MCF 10A (cell line): ENCODE data around the gene PRELID2. TPM values are rescaled to one million over a fixed set of nuclear protein-coding genes. Genes with fewer than 3 reads are reported as not detected.

Experiments
- BruUV-seq: library from RNA; stranded (reverse); fragments of 400-500 nt; replicated peaks from 2 replicates; lab custom pipeline; 2021; lab: Mats Ljungman, UMichigan
- CTCF ChIA-PET: fragments of 300-600 bp; sonication (Branson Sonifier 250); formaldehyde crosslinking; extraction: SDS; loops from one replicate; lab custom pipeline; 2021; ENCODE audit warnings: antibody characterized with exemption, inconsistent platforms; lab: Yijun Ruan, JAX
- POLR2A ChIA-PET: fragments of 300-600, 350-650 bp; sonication (Branson Sonifier 250); formaldehyde crosslinking; extraction: SDS; loops from one replicate; lab custom pipeline; 2020; ENCODE audit warnings: antibody characterized with exemption, inconsistent platforms; lab: Yijun Ruan, JAX
- DNase-seq: peaks from one replicate; pipeline ENCODE4 v3.0.0-alpha.2; 2018; ENCODE audit not compliant: unreplicated experiment
- H3K27ac Mint-ChIP-seq: one replicate; pipeline ENCODE4 v1.8.0; 2022; ENCODE audit warnings: mild to moderate bottlenecking, low read depth, mixed read lengths; ENCODE audit not compliant: unreplicated experiment
- H3K27me3 Mint-ChIP-seq: one replicate; pipeline ENCODE4 v1.8.0; 2022; ENCODE audit warnings: mixed read lengths; ENCODE audit not compliant: insufficient read depth, unreplicated experiment
- H3K36me3 Mint-ChIP-seq: one replicate; pipeline ENCODE4 v1.8.0; 2022; ENCODE audit warnings: mild to moderate bottlenecking, moderate library complexity, mixed read lengths; ENCODE audit not compliant: insufficient read depth, unreplicated experiment
- H3K4me1 Mint-ChIP-seq: one replicate; pipeline ENCODE4 v1.8.0; 2022; ENCODE audit warnings: mixed read lengths; ENCODE audit not compliant: insufficient read depth, unreplicated experiment
- H3K4me3 Mint-ChIP-seq: one replicate; pipeline ENCODE4 v1.8.0; 2022; ENCODE audit warnings: mild to moderate bottlenecking, moderate library complexity, mixed read lengths; ENCODE audit not compliant: unreplicated experiment
- H3K9me3 Mint-ChIP-seq: one replicate; pipeline ENCODE4 v1.8.0; 2022; ENCODE audit warnings: mixed read lengths; ENCODE audit not compliant: unreplicated experiment
- intact Hi-C: fragments of 100-400 bp; cut with micrococcal nuclease; formaldehyde crosslinking; loops from 2 replicates; pipeline ENCODE4 v1.14.1; 2022
- total RNA-seq: library from RNA; stranded (reverse); gene quantifications from 2 replicates; pipeline ENCODE4 v1.2.3, GENCODE V29; 2022
- TF ChIP-seq, protein P1 (sequence below): fragments of 200-600 bp; IDR thresholded peaks from one replicate; pipeline ENCODE4 v1.8.0; 2022; ENCODE audit warnings: antibody characterized with exemption, mild to moderate bottlenecking; ENCODE audit not compliant: unreplicated experiment

PRELID2 gene
- total RNA-seq, 1 experiment from 2014 or later: 11.4 TPM

DNA sequence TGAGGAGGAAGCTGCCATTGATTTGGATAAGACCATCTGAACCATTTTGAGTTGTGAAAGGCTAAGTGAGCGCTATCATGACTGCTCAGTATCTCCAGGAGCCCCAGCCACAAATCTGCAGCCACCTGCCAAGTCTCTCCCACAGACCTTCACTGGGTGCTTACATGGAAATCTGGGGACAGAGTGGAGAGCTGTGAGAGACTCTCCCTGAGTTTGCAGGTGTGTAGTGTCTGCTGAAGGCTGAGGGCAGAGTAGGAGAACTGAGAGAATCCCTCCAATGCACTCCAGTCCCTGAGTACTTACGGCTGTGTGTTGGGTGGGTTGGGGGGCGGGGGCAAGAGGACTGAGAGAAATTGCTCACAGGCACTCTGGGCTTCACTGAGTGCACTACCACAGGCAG lies 123.7 kb downstream of the PRELID2 start:
- no peaks in the 10 kb centered on the region for H3K9me3 Mint-ChIP-seq
- no peak for DNase-seq
- H3K4me1 Mint-ChIP-seq: no peaks in the 10 kb centered on the region
- ChIA-PET POLR2A (no interaction called here), CTCF (interaction anchor here (2.4 kb wide), 1 partner anchor 11 kb away, joined by 10 read pairs; no protein-coding TSS in a partner anchor)
- TF ChIP-seq, protein P1, sequence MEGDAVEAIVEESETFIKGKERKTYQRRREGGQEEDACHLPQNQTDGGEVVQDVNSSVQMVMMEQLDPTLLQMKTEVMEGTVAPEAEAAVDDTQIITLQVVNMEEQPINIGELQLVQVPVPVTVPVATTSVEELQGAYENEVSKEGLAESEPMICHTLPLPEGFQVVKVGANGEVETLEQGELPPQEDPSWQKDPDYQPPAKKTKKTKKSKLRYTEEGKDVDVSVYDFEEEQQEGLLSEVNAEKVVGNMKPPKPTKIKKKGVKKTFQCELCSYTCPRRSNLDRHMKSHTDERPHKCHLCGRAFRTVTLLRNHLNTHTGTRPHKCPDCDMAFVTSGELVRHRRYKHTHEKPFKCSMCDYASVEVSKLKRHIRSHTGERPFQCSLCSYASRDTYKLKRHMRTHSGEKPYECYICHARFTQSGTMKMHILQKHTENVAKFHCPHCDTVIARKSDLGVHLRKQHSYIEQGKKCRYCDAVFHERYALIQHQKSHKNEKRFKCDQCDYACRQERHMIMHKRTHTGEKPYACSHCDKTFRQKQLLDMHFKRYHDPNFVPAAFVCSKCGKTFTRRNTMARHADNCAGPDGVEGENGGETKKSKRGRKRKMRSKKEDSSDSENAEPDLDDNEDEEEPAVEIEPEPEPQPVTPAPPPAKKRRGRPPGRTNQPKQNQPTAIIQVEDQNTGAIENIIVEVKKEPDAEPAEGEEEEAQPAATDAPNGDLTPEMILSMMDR: no peak
- intact Hi-C loops: no loop called here
- H3K27me3 Mint-ChIP-seq: no peaks in the 10 kb centered on the region
- H3K4me3 Mint-ChIP-seq: no peak overlapping the region
- no peak overlapping the region for H3K27ac Mint-ChIP-seq
- BruUV-seq: no TSS peak
- H3K36me3 Mint-ChIP-seq: no peaks in the 10 kb centered on the region

Other genes starting within 250 kb of the PRELID2 start
- gene GRXCR2, start 37.7 kb upstream of the PRELID2 start, total RNA-seq: not detected in 2 replicates
- gene SH3RF2, start 101.2 kb upstream of the PRELID2 start, total RNA-seq: 14.9 and 29.6 TPM in 2 replicates